GM18502 (cell line): Measurements from ENCODE around the gene METTL26.
A peak's percentile ranks its signal among the peaks of the same experiment; 100 is the strongest.

Experiments
- ATAC-seq: cut with Tn5 transposase; IDR thresholded peaks from one replicate; pipeline ENCODE4 v1.9.1; 2021; ENCODE audit warnings: mild to moderate bottlenecking; ENCODE audit not compliant: unreplicated experiment, poor library complexity

The METTL26 gene

GRCh38 chr16:636206-637080, at the start of gene METTL26:
Gene METTL26, minus strand, starts transcription at chr16:636305. Its CDS starts 15 bp downstream, at chr16:636290.
- ATAC-seq = peak; percentile 70

DNA sequence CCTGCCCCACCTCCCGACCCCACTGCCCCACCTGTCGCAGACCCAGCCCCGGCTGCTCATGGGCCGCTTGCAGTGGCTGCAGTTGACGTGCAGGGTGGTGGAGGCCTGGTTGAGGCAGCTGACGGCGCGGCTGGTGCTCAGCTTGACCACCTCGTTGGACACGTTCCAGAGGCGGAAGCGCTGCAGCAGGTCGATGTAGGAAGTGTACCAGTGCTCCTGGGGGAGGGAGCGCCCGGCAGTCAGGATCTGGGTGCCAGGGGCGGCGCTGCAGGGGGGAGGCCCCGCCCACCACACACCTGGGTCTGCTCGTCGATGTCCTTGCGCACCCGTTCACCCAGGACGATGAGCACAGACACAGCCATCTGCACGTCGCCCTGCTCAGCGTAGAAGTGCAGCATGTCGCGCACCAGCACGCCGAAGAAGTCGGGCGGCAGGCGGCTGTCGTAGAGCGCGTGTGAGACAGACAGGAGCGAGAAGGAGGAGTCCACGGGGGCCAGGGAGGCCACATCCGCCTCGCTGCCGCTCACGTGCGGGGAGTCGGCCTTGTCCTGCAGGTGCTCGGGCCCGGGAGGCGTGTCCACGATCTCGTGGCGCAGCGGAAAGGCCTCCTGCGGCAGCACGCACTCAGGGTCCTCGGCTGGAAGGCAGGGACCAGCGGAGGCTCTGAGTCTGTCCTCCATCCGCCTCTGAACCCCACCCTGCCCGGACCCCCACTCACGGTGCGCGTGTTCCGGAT, 49.0 kb upstream of the METTL26 start:
- no peak for ATAC-seq

- ATAC-seq = peak; percentile 68
Measured at GRCh38 chr16:684071-684794, 48.1 kb upstream of the METTL26 start, which contains the start of gene JMJD8. Gene JMJD8, minus strand, starts transcription at chr16:684334. Its CDS starts 15 bp downstream, at chr16:684319.

- ATAC-seq = no peak
Measured at GRCh38 chr16:683396-684070, 47.4 kb upstream of the METTL26 start.

DNA sequence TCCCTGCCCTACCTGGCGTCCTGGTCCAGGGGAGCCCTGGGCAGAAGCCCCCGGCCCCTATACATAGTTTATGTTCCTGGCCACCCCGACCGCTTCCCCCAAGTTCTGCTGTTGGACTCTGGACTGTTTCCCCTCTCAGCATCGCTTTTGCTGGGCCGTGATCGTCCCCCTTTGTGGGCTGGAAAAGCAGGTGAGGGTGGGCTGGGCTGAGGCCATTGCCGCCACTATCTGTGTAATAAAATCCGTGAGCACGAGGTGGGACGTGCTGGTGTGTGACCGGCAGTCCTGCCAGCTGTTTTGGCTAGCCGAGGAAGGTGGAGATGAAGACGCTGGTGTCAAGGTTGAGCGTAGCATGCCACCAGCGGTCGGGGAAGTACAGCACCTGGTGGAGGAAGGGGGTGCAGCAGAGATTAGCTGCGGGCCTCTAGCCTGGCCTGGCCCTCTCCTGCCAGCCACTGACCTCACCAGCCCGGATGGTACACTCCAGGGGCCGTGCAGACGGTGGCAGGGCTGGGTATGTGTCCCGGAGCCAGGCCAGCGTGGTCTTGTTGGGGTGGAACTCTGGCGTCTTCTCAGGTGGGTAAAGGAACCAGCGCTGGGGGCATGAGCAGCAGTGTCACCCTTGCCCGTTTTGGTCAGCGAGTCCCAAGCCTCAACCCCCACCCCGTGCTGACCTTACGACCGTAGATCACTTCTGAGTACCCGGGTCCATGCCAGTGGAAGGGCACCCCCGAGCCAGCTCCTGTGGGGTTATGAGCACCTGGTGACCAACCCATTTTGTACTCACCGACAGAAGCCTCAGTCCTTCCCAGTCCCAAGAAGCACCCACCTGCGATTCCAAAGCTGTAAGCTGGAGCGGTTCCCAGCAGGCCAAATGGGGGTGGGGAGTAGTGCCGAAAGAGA, 46.6 kb upstream of the METTL26 start:
- no peak for ATAC-seq

GRCh38 chr16:681746-682427, 45.8 kb upstream of the METTL26 start:
- no peak for ATAC-seq

- ATAC-seq = no peak
Measured at GRCh38 chr16:680967-681745, 45.1 kb upstream of the METTL26 start.

- no peak for ATAC-seq
Measured at GRCh38 chr16:680625-680945, 44.5 kb upstream of the METTL26 start.

DNA sequence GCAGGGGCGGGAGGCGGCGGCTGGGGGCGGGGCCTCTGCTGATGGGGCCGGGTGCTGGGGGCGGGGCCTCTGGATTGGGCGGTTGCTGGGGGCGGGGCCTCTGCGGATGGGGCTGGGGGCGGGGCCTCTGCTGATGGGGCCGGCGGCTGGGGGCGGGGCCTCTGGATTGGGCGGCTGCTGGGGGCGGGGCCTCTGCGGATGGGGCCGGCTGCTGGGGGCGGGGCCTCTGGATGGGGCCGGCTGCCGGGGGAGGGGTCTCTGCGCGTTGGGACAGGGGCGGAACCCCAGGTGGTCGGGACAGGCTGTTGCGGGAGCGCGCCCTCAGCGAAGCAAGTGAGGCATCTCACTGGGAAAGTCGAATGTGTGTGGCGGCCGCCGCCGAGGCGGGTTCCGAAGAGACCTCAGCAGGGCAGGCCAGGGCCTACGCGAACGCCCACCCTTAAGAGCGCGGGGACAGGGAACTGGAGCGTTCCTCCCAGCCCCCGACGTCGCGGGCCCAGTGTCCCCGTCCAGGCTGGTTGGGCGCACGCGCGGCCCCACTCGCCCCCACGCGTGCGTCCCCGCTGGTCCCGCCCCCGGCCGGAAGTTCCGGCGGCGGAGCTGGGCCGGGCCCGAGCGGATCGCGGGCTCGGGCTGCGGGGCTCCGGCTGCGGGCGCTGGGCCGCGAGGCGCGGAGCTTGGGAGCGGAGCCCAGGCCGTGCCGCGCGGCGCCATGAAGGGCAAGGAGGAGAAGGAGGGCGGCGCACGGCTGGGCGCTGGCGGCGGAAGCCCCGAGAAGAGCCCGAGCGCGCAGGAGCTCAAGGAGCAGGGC, 43.9 kb upstream of the METTL26 start, which contains the start of gene STUB1:
TSS of gene STUB1 (plus strand) at position 597 of the 811 bp plus-strand sequence. CDS start at position 713, 116 bp downstream.
- peak; percentile 41 for ATAC-seq

- no peak for ATAC-seq
Measured at GRCh38 chr16:678858-679813, 43.0 kb upstream of the METTL26 start.

DNA sequence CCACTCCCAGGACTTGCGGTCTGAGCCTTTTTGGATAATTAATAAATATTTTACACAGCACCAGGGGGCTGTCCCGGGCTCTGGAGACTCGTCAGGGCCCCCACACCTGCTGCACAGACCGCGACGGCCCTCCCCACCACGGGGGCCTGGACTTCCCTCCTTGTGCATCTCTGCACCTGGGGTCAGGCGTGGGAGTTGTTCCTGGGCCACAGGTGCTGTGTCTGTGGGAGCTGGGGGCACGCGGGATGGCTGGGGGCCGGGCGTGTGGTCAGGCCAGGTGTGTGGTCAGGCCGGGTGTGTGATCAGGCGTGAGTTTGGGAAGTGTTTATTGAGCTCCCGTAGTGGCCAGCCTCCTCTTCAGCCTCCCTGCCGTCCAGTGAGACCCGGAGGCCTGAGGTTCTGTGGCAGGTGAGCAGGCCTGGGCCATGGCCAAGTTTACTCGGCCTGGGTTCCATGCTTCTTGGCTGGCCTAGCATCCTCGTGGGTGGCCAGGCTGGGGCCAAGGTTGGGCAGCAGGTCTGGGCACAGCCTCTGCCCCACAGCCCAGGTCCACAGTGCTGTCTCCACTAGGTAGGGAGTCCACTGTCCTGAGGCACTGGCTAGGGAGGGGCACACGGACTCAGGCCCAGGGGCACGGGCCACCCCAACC, 42.2 kb upstream of the METTL26 start:
- ATAC-seq = no peak

GRCh38 chr16:677316-678190, 41.4 kb upstream of the METTL26 start:
- no peak for ATAC-seq

DNA sequence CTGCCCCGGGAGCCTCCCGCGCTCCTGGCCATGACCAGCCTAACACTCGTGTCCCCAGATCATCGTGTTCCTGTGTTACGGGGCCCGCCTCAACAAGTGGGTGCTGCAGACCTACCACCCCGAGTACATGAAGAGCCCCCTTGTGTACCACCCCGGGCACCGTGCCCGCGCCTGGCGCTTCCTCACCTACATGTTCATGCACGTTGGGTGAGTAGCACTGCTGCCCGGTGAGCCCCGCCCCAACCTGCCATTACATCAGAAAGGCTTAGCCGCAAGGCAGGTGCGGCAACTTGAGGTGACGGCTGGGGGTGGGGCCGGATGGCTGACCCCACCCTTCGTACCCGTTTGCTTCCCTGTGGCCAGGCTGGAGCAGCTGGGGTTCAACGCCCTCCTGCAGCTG, 40.8 kb upstream of the METTL26 start:
- ATAC-seq = no peak

GRCh38 chr16:676565-676902, 40.4 kb upstream of the METTL26 start:
- ATAC-seq = no peak
